ENCODE results near the gene MMP28.

MMP28 gene

GRCh38 chr17:35743626-35744328 lies 51.7 kb downstream of the MMP28 start:
- DNase-seq (ENCODE audit: low read depth in 2 of 2): no peak

- DNase-seq (ENCODE audit: low read depth in 2 of 2): no peak
These were observed 52.5 kb downstream of the MMP28 start for GRCh38 chr17:35742896-35743477.

- no peak for DNase-seq (ENCODE audit: low read depth in 2 of 2)
These were observed 52.9 kb downstream of the MMP28 start for GRCh38 chr17:35742496-35742895.

- no peak for DNase-seq (ENCODE audit: low read depth in 2 of 2)
These were observed 54.2 kb downstream of the MMP28 start for GRCh38 chr17:35740997-35741931.

- DNase-seq (ENCODE audit: low read depth in 2 of 2): no peak
These were observed 55.2 kb downstream of the MMP28 start for GRCh38 chr17:35740216-35740615.

- DNase-seq (ENCODE audit: low read depth in 2 of 2): no peak
These were observed 56.8 kb downstream of the MMP28 start for GRCh38 chr17:35738519-35739133.

- DNase-seq (ENCODE audit: low read depth in 2 of 2): no peak
These were observed 59.2 kb downstream of the MMP28 start for GRCh38 chr17:35736236-35736635.

- no peak for DNase-seq (ENCODE audit: low read depth in 2 of 2)
These were observed 60.2 kb downstream of the MMP28 start for GRCh38 chr17:35735036-35735805.

- DNase-seq (ENCODE audit: low read depth in 2 of 2): no peak
These were observed 61.0 kb downstream of the MMP28 start for GRCh38 chr17:35734396-35734795.

GRCh38 chr17:35733366-35733765 lies 62.1 kb downstream of the MMP28 start:
- no peak for DNase-seq (ENCODE audit: low read depth in 2 of 2)

GRCh38 chr17:35732806-35733136 lies 62.7 kb downstream of the MMP28 start:
- DNase-seq (ENCODE audit: low read depth in 2 of 2): no peak

- DNase-seq (ENCODE audit: low read depth in 2 of 2): no peak
These were observed 63.3 kb downstream of the MMP28 start for GRCh38 chr17:35731917-35732805.

- no peak for DNase-seq (ENCODE audit: low read depth in 2 of 2)
These were observed 64.1 kb downstream of the MMP28 start, which contains the start of gene RASL10B for GRCh38 chr17:35731239-35731916. TSS of gene RASL10B (plus strand) at chr17:35731639. CDS start at chr17:35735185, 3,546 bp downstream.

GRCh38 chr17:35730400-35731005 lies 64.9 kb downstream of the MMP28 start:
- DNase-seq (ENCODE audit: low read depth in 2 of 2): no peak

GRCh38 chr17:35729405-35729833 lies 66.0 kb downstream of the MMP28 start:
- DNase-seq (ENCODE audit: low read depth in 2 of 2): no peak

GRCh38 chr17:35728551-35728950 lies 66.9 kb downstream of the MMP28 start:
- no peak for DNase-seq (ENCODE audit: low read depth in 2 of 2)

- no peak for DNase-seq (ENCODE audit: low read depth in 2 of 2)
These were observed 67.8 kb downstream of the MMP28 start for GRCh38 chr17:35727635-35728034.

- DNase-seq (ENCODE audit: low read depth in 2 of 2): no peak
These were observed 68.4 kb downstream of the MMP28 start for GRCh38 chr17:35726953-35727460.

Measured in stimulated activated CD8-positive, alpha-beta memory T cell treated with anti-CD3 and anti-CD28 coated beads, Interleukin-7, amount 100 ng/mL, for 1 hour (primary cell).